Right atrium auricular region (tissue), 2 donors: Measurements from ENCODE around the gene BPI. TPM values are rescaled to one million over a fixed set of nuclear protein-coding genes. Genes with fewer than 3 reads are reported as not detected.

ENCODE experiments used
- DNase-seq: peaks from one replicate; pipeline ENCODE4 v3.0.0-alpha.2; 2019; ENCODE audit warnings: low spot score
- H3K27ac ChIP-seq, 2 donors: fragments of 200-600 bp; sonication (generic); 1 replicate in 1 of 2; 2 replicates in 1 of 2; pipeline ENCODE4 v1.5.1; 2016 to 2019
- H3K27me3 ChIP-seq, 2 donors: fragments of 200-600 bp; sonication (generic); one replicate each; pipeline versions ENCODE4 v1.5.1 to v1.6.0; 2017 to 2019
- H3K36me3 ChIP-seq: fragments of 200-600 bp; sonication (generic); one replicate; pipeline ENCODE4 v1.5.1; 2016
- H3K4me1 ChIP-seq, 2 donors: fragments of 200-600 bp; sonication (generic); one replicate each; pipeline versions ENCODE4 v1.5.1 to v1.6.0; 2017 to 2019
- H3K4me3 ChIP-seq, 2 donors: fragments of 200-600 bp; sonication (generic); 1 replicate in 1 of 2; 2 replicates in 1 of 2; pipeline ENCODE4 v1.5.1; 2017 to 2019; ENCODE audit warnings: mild to moderate bottlenecking in 1 of 2, moderate library complexity in 1 of 2
- H3K9me3 ChIP-seq, 2 donors: fragments of 200-600 bp; sonication (generic); one replicate each; pipeline ENCODE4 v1.5.1; 2019
- CTCF ChIP-seq, 2 donors: fragments of 200-600 bp; sonication (generic); IDR thresholded peaks; one replicate each; pipeline ENCODE4 v1.5.1; 2019; ENCODE audit warnings: antibody characterized with exemption in 2 of 2
- total RNA-seq, 2 donors: library from RNA; depleted of rRNA; stranded (reverse); fragments of >200 nt; gene quantifications; one replicate each; pipeline ENCODE4 v1.1.0, GENCODE V29; 2016

The BPI gene
- total RNA-seq, 2 donors from 2014 or later: not detected

GRCh38 chr20:38260025-38260377, 44.0 kb upstream of the BPI start:
- H3K27ac ChIP-seq: peak overlapping the region; percentile 75 to 80
- H3K9me3 ChIP-seq: no peaks in the 10 kb centered on the region
- TF ChIP-seq CTCF (IDR thresholded peaks at IDR 0.05): no peak
- peak overlapping the region; percentile 30 to 54 for H3K4me3 ChIP-seq
- no peak for DNase-seq
- H3K27me3 ChIP-seq: peaks cover 0 to 6% of the 10 kb centered on the region in 2 donors
- H3K4me1 ChIP-seq: peaks cover 0 to 9% of the 10 kb centered on the region in 2 donors
- H3K36me3 ChIP-seq: no peaks in the 10 kb centered on the region

- H3K4me3 ChIP-seq: peak within 1 kb of the TSS; percentile 30 to 54
- no peaks in the 10 kb centered on the region for H3K36me3 ChIP-seq
- peaks cover 0 to 9% of the 10 kb centered on the region in 2 donors for H3K4me1 ChIP-seq
- TF ChIP-seq CTCF (IDR thresholded peaks at IDR 0.05): no peak
- peaks cover 0 to 6% of the 10 kb centered on the region in 2 donors for H3K27me3 ChIP-seq
- peak within 1 kb of the TSS; percentile 75 to 80 for H3K27ac ChIP-seq
- no peaks in the 10 kb centered on the region for H3K9me3 ChIP-seq
- no peak for DNase-seq
Observed at GRCh38 chr20:38260378-38261053, 43.4 kb upstream of the BPI start, which contains the start of gene KIAA1755. Gene KIAA1755 (minus strand): TSS chr20:38260735. CDS start chr20:38260500, 235 bp downstream.

- Histone ChIP-seq H3K36me3 (no peaks in the 10 kb centered on the region), H3K4me1 (peaks cover 0 to 6% of the 10 kb centered on the region in 2 donors), H3K9me3 (no peaks in the 10 kb centered on the region), H3K27me3 (peaks cover 0 to 6% of the 10 kb centered on the region in 2 donors), H3K27ac (peak overlapping the region; percentile 75 to 80), H3K4me3 (peak overlapping the region; percentile 30 to 54)
- no peak for TF ChIP-seq CTCF (IDR thresholded peaks at IDR 0.05)
- no peak for DNase-seq
Observed at GRCh38 chr20:38261054-38261390, 42.9 kb upstream of the BPI start.

- Histone ChIP-seq H3K27ac (no peak overlapping the region), H3K27me3 (peaks cover 0 to 6% of the 10 kb centered on the region in 2 donors), H3K4me3 (no peak overlapping the region), H3K36me3 (no peaks in the 10 kb centered on the region), H3K4me1 (peaks cover 0 to 5% of the 10 kb centered on the region in 2 donors), H3K9me3 (no peaks in the 10 kb centered on the region)
- TF ChIP-seq CTCF (IDR thresholded peaks at IDR 0.05): no peak
- DNase-seq: no peak
Observed at GRCh38 chr20:38262931-38263330, 41.0 kb upstream of the BPI start.

GRCh38 chr20:38266426-38266825, 37.5 kb upstream of the BPI start:
- Histone ChIP-seq H3K9me3 (no peaks in the 10 kb centered on the region), H3K4me3 (no peak overlapping the region), H3K27me3 (no peaks in the 10 kb centered on the region), H3K27ac (no peak overlapping the region), H3K4me1 (peaks cover 0 to 12% of the 10 kb centered on the region in 2 donors), H3K36me3 (no peaks in the 10 kb centered on the region)
- TF ChIP-seq CTCF (IDR thresholded peaks at IDR 0.05): no peak
- no peak for DNase-seq

- peak overlapping the region in 1 of 2 donors; percentile 7 for H3K27ac ChIP-seq
- no peak for DNase-seq
- peaks cover 0 to 14% of the 10 kb centered on the region in 2 donors for H3K4me1 ChIP-seq
- no peaks in the 10 kb centered on the region for H3K36me3 ChIP-seq
- no peak overlapping the region for H3K4me3 ChIP-seq
- H3K27me3 ChIP-seq: no peaks in the 10 kb centered on the region
- H3K9me3 ChIP-seq: no peaks in the 10 kb centered on the region
- no peak for TF ChIP-seq CTCF (IDR thresholded peaks at IDR 0.05)
Observed at GRCh38 chr20:38267296-38267695, 36.7 kb upstream of the BPI start.
